Tibial nerve (tissue), 4 donors: ENCODE measurements around the gene ADCYAP1. TPM values are rescaled to one million over a fixed set of nuclear protein-coding genes. Genes with fewer than 3 reads are reported as not detected.

Experiments
- DNase-seq, 2 donors: peaks; one replicate each; pipeline ENCODE4 v3.0.0-alpha.2; 2019; ENCODE audit warnings: low spot score in 2 of 2
- H3K27ac ChIP-seq, 4 donors: fragments of 200-600 bp; sonication (generic) in 3 of 4; one replicate each; pipeline ENCODE4 v1.5.1; 2017 to 2019; ENCODE audit warnings: mild to moderate bottlenecking in 1 of 4
- H3K27me3 ChIP-seq, 2 donors: fragments of 200-600 bp; sonication (generic) in 1 of 2; one replicate each; pipeline versions ENCODE4 v1.5.1 to v1.6.0; 2017 to 2019
- H3K36me3 ChIP-seq, 3 donors: fragments of 200-600 bp; sonication (generic); one replicate each; pipeline ENCODE4 v1.5.1; 2018 to 2019
- H3K4me1 ChIP-seq, 4 donors: fragments of 200-600 bp; sonication (generic) in 3 of 4; one replicate each; pipeline ENCODE4 v1.5.1; 2017 to 2019
- H3K4me3 ChIP-seq, 4 donors: fragments of 200-600 bp; sonication (generic) in 3 of 4; one replicate each; pipeline ENCODE4 v1.5.1; 2017 to 2019; ENCODE audit warnings: mild to moderate bottlenecking in 1 of 4, moderate library complexity in 1 of 4
- H3K9me3 ChIP-seq, 4 donors: fragments of 200-600 bp; sonication (generic) in 3 of 4; one replicate each; pipeline ENCODE4 v1.5.1; 2017 to 2019
- CTCF ChIP-seq, 5 experiments: fragments of 200-600 bp in 3 of 5; fragments of 450-650 bp in 2 of 5; sonication (generic) in 3 of 5; IDR thresholded peaks; one replicate each; pipeline ENCODE4 v1.5.1; 2016 to 2019; ENCODE audit warnings: antibody characterized with exemption in 5 of 5, mild to moderate bottlenecking in 3 of 5, moderate library complexity in 2 of 5
- EP300 ChIP-seq, 2 donors: sonication (generic); formaldehyde crosslinking; IDR thresholded peaks; one replicate each; pipeline ENCODE4 v1.6.1; 2017; ENCODE audit warnings: antibody characterized with exemption in 2 of 2, mild to moderate bottlenecking in 1 of 2
- POLR2A ChIP-seq, 2 donors: fragments of 450-650 bp; IDR thresholded peaks; one replicate each; pipeline ENCODE4 v1.6.1; 2017; ENCODE audit warnings: antibody characterized with exemption in 2 of 2, mild to moderate bottlenecking in 2 of 2, moderate library complexity in 2 of 2
- WGBS, 2 donors: methylation state at CpG; one replicate each; pipeline ENCODE4 v1.1.5; 2018; 5-methylcytosine and 5-hydroxymethylcytosine counted together
- total RNA-seq, 4 donors: library from RNA; depleted of rRNA; stranded (reverse); fragments of >200 nt; gene quantifications; one replicate each; pipeline ENCODE4 v1.1.0, GENCODE V29; 2016

ADCYAP1 gene
- total RNA-seq, 4 donors from 2014 or later, result 0.63 to 1.1 TPM; not detected in 2

- no peak for TF ChIP-seq EP300 (IDR thresholded peaks at IDR 0.05)
- TF ChIP-seq CTCF (IDR thresholded peaks at IDR 0.05), result no peak
- TF ChIP-seq POLR2A (IDR thresholded peaks at IDR 0.05), result no peak
- no peak overlapping the region for H3K27ac ChIP-seq
- H3K27me3 ChIP-seq, result no peaks in the 10 kb centered on the region
- H3K4me3 ChIP-seq, result no peak overlapping the region
- no peaks in the 10 kb centered on the region for H3K4me1 ChIP-seq
- H3K36me3 ChIP-seq, result no peaks in the 10 kb centered on the region
- WGBS, 2 donors, result 40 to 57% methylated on average over 2 of the region's 2 CpGs
- no peak for DNase-seq
- H3K9me3 ChIP-seq, result no peaks in the 10 kb centered on the region
Observed at GRCh38 chr18:933082-933481, 28.4 kb downstream of the ADCYAP1 start.

GRCh38 chr18:934518-935133, 30.0 kb downstream of the ADCYAP1 start:
- no peak for DNase-seq
- H3K27me3 ChIP-seq, result no peaks in the 10 kb centered on the region
- no peaks in the 10 kb centered on the region for H3K36me3 ChIP-seq
- WGBS, 2 donors, result 50 to 64% methylated on average over 8 of the region's 8 CpGs
- no peak for TF ChIP-seq CTCF (IDR thresholded peaks at IDR 0.05)
- no peak for TF ChIP-seq EP300 (IDR thresholded peaks at IDR 0.05)
- no peak for TF ChIP-seq POLR2A (IDR thresholded peaks at IDR 0.05)
- H3K27ac ChIP-seq, result no peak overlapping the region
- no peaks in the 10 kb centered on the region for H3K9me3 ChIP-seq
- no peak overlapping the region for H3K4me3 ChIP-seq
- H3K4me1 ChIP-seq, result no peaks in the 10 kb centered on the region

- WGBS, 2 donors, result 47 to 58% methylated on average over 6 of the region's 6 CpGs
- DNase-seq, result no peak
- H3K4me1 ChIP-seq, result no peaks in the 10 kb centered on the region
Observed at GRCh38 chr18:936941-937340, 32.3 kb downstream of the ADCYAP1 start.

GRCh38 chr18:939166-939565, 34.5 kb downstream of the ADCYAP1 start:
- Histone ChIP-seq H3K27me3 (no peaks in the 10 kb centered on the region), H3K4me3 (no peak overlapping the region)
- 54 to 65% methylated on average over 4 of the region's 4 CpGs for WGBS, 2 donors

More at GRCh38 chr18:936941-937340, 32.3 kb downstream of the ADCYAP1 start:
- H3K27ac ChIP-seq, result no peak overlapping the region
- TF ChIP-seq CTCF (IDR thresholded peaks at IDR 0.05) (no peak), POLR2A (IDR thresholded peaks at IDR 0.05) (no peak), EP300 (IDR thresholded peaks at IDR 0.05) (no peak)
- no peaks in the 10 kb centered on the region for H3K9me3 ChIP-seq
- no peaks in the 10 kb centered on the region for H3K27me3 ChIP-seq
- H3K36me3 ChIP-seq, result no peaks in the 10 kb centered on the region
- no peak overlapping the region for H3K4me3 ChIP-seq

More at GRCh38 chr18:939166-939565, 34.5 kb downstream of the ADCYAP1 start:
- no peak for TF ChIP-seq EP300 (IDR thresholded peaks at IDR 0.05)
- TF ChIP-seq CTCF (IDR thresholded peaks at IDR 0.05), result no peak
- no peak for TF ChIP-seq POLR2A (IDR thresholded peaks at IDR 0.05)
- Histone ChIP-seq H3K4me1 (no peaks in the 10 kb centered on the region), H3K9me3 (no peaks in the 10 kb centered on the region), H3K36me3 (no peaks in the 10 kb centered on the region), H3K27ac (no peak overlapping the region)
- no peak for DNase-seq
